ENCODE data around the gene MYO18B. TPM values are rescaled to one million over a fixed set of nuclear protein-coding genes. Genes with fewer than 3 reads are reported as not detected.
"Not testable (repeated sequence)": the region's sequence is repeated elsewhere in the genome, so short reads cannot be mapped to it uniquely, and the experiment has no call there.

The MYO18B gene
- total RNA-seq, 2 experiments from 2014 or later = 3.6 to 6.1 TPM

DNA sequence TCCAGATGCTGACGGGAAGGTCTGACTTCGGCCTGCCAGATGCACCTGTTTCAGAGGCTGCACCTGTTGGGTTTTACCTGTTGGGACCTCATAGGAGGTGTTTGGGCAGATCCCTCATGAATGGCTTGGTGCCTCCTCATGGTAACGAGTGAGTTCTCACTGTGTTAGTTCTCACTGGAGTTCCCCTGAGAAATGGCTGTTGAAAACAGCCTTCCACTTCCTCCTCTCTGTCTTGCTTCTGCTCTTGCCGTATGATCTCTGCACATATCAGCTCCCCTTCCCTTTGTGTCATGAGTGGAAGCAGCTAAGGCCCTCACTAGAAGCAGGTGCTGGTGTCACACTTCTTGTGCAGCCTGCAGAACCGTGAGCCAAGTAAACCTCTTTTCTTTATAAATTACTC, 219.7 kb downstream of the MYO18B start:
- H3K27ac Mint-ChIP-seq = no peak overlapping the region
- H3K36me3 Mint-ChIP-seq = no peaks in the 10 kb centered on the region
- peaks cover 5% of the 10 kb centered on the region for H3K4me1 Mint-ChIP-seq
- H3K4me3 Mint-ChIP-seq = no peak overlapping the region
- ATAC-seq (no peak), DNase-seq (no peak)
- H3K27me3 Mint-ChIP-seq = peaks cover 8% of the 10 kb centered on the region
- CTCF ChIA-PET = no interaction called here
- H3K9me3 Mint-ChIP-seq (ENCODE audit: low read depth) = no peaks in the 10 kb centered on the region

GRCh38 chr22:25962711-25963110, 220.7 kb downstream of the MYO18B start:
- Mint-ChIP-seq H3K27me3 (peaks cover 11% of the 10 kb centered on the region), H3K4me3 (no peak overlapping the region), H3K36me3 (no peaks in the 10 kb centered on the region), H3K9me3 (ENCODE audit: low read depth) (no peaks in the 10 kb centered on the region), H3K4me1 (peaks cover 5% of the 10 kb centered on the region), H3K27ac (no peak overlapping the region)
- ATAC-seq (no peak), DNase-seq (no peak)
- CTCF ChIA-PET = interaction anchor here (0.6 kb wide), 1 partner anchor 402 kb away, joined by 3 read pairs; no protein-coding TSS in a partner anchor

DNA sequence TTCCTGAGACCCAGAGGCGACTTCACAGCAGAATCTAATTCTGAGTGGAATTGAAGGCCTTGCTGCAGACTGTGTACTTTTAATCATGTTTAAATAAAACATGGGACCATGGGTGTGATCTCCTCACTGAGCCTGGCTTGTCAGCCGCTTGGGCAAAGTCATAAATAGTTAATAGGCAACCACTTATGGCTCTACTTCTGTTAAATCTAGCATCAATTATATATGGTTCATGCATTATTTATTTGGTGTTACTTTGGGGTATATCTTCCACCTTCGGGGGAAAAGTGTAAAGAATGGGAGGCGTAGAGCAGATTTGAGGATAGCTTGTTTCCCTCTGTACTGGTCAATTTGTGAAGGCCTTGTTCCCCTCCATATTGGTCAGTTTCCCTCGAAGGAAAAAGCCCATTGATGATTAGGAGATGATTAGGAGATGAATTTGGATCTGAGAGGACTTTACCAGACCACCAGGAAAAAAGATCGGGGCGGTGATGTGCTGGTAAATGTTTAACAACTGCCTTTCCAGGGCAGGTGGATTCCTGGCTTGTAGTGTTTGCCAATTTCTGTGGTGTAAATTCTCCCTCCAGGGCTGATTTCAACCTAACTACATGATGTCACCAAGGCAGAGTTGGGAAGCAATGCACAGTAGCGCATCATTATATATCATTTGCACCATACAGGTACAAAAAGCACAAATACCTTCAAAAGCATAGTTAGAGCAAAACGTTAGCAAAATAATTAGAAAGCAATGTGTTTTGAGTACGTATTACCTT, 223.2 kb downstream of the MYO18B start:
- Mint-ChIP-seq H3K4me1 (peaks cover 5% of the 10 kb centered on the region), H3K4me3 (no peak overlapping the region), H3K36me3 (no peaks in the 10 kb centered on the region), H3K27me3 (peaks cover 11% of the 10 kb centered on the region), H3K9me3 (ENCODE audit: low read depth) (no peaks in the 10 kb centered on the region), H3K27ac (no peak overlapping the region)
- ATAC-seq (no peak), DNase-seq (no peak)
- CTCF ChIA-PET = no interaction called here

- CTCF ChIA-PET = no interaction called here
- Mint-ChIP-seq H3K27me3 (peaks cover 11% of the 10 kb centered on the region), H3K9me3 (ENCODE audit: low read depth) (no peaks in the 10 kb centered on the region), H3K4me1 (peaks cover 5% of the 10 kb centered on the region), H3K36me3 (no peaks in the 10 kb centered on the region), H3K4me3 (no peak overlapping the region), H3K27ac (no peak overlapping the region)
- ATAC-seq (no peak), DNase-seq (no peak)
Observed at GRCh38 chr22:25966448-25966913, 224.5 kb downstream of the MYO18B start.

DNA sequence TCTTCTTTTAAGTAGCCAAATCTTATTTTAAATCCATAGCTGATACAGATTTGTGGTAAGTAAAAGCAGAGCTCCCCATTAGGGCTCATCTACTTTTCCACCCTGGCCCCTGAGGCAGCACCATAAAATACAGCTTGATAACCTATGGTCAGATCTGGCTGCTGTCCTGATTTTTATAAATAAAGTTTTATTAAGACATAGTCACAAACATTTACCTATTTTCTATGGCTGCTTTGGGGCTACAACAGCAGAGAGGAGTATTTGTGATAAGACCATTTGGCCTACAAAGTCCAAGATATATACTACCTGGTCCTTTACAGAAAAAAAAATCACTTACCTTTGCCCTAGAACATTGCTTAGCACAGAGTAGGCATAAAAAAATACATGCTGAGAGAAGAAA, 227.3 kb downstream of the MYO18B start:
- Mint-ChIP-seq H3K9me3 (ENCODE audit: low read depth) (no peaks in the 10 kb centered on the region), H3K4me3 (no peak overlapping the region), H3K36me3 (no peaks in the 10 kb centered on the region), H3K27ac (no peak overlapping the region), H3K27me3 (peaks cover 11% of the 10 kb centered on the region), H3K4me1 (peaks cover 5% of the 10 kb centered on the region)
- ATAC-seq (no peak), DNase-seq (no peak)
- CTCF ChIA-PET = interaction anchor here (0.8 kb wide), 1 partner anchor 11 kb away, joined by 3 read pairs; no protein-coding TSS in a partner anchor

DNA sequence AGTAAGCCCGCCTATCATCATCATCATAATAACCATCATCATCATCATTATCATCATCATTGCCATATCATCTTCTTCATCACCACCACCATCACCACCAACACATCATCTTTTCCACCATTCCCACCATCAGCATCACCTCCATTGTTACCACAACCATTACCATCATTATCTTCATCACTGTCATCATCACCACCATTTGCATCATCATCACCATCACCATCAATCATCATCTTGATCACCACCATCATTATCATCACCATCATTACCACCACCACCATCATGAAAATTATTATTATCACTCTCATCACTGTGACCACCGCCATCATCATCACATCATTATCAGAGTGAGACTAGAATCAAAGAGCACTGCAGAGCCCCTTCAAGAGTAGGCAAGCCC, 227.9 kb downstream of the MYO18B start:
- ATAC-seq (no peak), DNase-seq (no peak)
- Mint-ChIP-seq H3K27ac (no peak overlapping the region), H3K9me3 (ENCODE audit: low read depth) (no peaks in the 10 kb centered on the region), H3K4me3 (no peak overlapping the region), H3K4me1 (peaks cover 5% of the 10 kb centered on the region), H3K27me3 (peaks cover 11% of the 10 kb centered on the region), H3K36me3 (no peaks in the 10 kb centered on the region)
- CTCF ChIA-PET = no interaction called here

DNA sequence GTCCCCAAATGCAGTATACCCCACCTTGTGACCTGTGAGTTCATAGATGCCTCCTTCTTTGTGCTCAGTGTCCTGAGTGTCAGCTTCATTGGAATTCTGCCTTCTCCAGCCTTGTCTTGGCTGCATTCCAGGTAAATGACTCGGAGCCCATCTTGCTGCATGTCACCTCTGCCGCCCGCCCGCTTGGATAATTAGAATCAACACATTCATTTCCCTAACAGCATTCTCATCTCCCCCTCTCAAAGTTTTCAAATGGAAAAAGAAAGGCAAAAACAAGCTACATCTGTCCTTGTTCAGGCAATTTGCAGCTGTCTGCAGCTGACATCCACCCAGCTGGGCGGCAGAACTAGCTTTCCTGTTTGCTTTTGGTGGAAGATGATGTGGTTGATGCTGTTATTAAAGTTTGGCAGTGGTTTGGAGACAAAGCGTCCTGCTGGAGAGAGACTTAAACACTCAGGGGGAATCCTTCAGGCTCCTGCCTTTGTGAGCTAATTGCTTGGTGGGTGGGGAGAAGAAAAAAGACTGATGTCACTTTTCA, 228.5 kb downstream of the MYO18B start:
- H3K9me3 Mint-ChIP-seq (ENCODE audit: low read depth) = no peaks in the 10 kb centered on the region
- H3K36me3 Mint-ChIP-seq = no peaks in the 10 kb centered on the region
- peaks cover 11% of the 10 kb centered on the region for H3K27me3 Mint-ChIP-seq
- peaks cover 5% of the 10 kb centered on the region for H3K4me1 Mint-ChIP-seq
- no peak overlapping the region for H3K27ac Mint-ChIP-seq
- DNase-seq (no peak), ATAC-seq (no peak)
- no peak overlapping the region for H3K4me3 Mint-ChIP-seq
- CTCF ChIA-PET = no interaction called here

- H3K36me3 Mint-ChIP-seq = no peaks in the 10 kb centered on the region
- H3K27me3 Mint-ChIP-seq = peaks cover 6% of the 10 kb centered on the region
- no peak for ATAC-seq
- CTCF ChIA-PET = no interaction called here
- no peaks in the 10 kb centered on the region for H3K9me3 Mint-ChIP-seq (ENCODE audit: low read depth)
- DNase-seq = no peak
- H3K4me1 Mint-ChIP-seq = peaks cover 5% of the 10 kb centered on the region
- no peak overlapping the region for H3K4me3 Mint-ChIP-seq
- H3K27ac Mint-ChIP-seq = no peak overlapping the region
Observed at GRCh38 chr22:25970999-25971811, 229.2 kb downstream of the MYO18B start.

DNA sequence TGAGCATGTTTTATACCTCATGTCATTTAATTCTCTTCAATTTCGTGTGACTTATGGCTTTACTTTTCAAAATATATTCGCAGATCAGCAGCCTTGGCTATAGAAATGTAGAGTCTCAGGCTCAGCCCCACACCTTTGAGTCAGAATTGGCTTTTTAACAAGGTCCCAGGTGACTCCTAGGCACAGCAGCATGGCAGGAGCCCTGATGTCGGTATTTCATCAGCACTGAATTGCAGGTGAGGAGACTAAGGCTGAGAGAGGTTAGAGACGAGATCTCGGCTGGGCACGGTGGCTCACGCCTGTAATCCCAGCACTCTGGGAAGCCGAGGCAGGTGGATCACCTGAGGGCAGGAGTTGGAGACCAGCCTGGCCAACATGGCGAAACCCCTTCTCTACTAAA, 230.4 kb downstream of the MYO18B start:
- CTCF ChIA-PET = interaction anchor here (0.6 kb wide), 1 partner anchor 41 kb away, joined by 3 read pairs; no protein-coding TSS in a partner anchor
- Mint-ChIP-seq H3K4me1 (no peaks in the 10 kb centered on the region), H3K9me3 (ENCODE audit: low read depth) (no peaks in the 10 kb centered on the region), H3K4me3 (no peak overlapping the region), H3K36me3 (no peaks in the 10 kb centered on the region), H3K27me3 (no peaks in the 10 kb centered on the region), H3K27ac (no peak overlapping the region)
- DNase-seq = no peak
- no peak for ATAC-seq

DNA sequence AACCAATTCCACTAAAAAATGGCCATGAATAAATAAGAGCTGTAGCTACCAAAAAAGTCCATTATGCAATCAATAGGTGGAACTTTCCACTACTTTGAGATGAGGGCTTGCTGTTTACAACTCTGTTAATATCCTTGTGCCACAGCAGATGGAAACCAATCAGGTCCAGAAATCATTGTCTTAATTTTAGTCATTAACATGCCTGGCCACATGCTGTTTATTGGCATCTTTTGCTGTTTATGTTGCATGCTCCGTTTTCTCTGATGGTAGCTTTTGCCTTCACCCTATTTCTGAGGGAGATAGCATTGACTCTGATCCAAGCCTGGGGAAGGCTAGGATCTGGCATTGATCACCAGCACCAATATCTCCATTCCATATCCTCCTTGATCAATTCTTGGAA, 234.4 kb downstream of the MYO18B start:
- Mint-ChIP-seq H3K4me3 (no peak overlapping the region), H3K27ac (no peak overlapping the region), H3K27me3 (no peaks in the 10 kb centered on the region), H3K36me3 (no peaks in the 10 kb centered on the region), H3K9me3 (ENCODE audit: low read depth) (no peaks in the 10 kb centered on the region), H3K4me1 (no peaks in the 10 kb centered on the region)
- no peak for DNase-seq
- ATAC-seq = no peak
- CTCF ChIA-PET = no interaction called here

GRCh38 chr22:25979968-25980367, 238.0 kb downstream of the MYO18B start:
- CTCF ChIA-PET = no interaction called here
- H3K36me3 Mint-ChIP-seq = no peaks in the 10 kb centered on the region
- no peaks in the 10 kb centered on the region for H3K27me3 Mint-ChIP-seq
- DNase-seq = no peak
- H3K9me3 Mint-ChIP-seq (ENCODE audit: low read depth) = no peaks in the 10 kb centered on the region
- no peaks in the 10 kb centered on the region for H3K4me1 Mint-ChIP-seq
- H3K27ac Mint-ChIP-seq = no peak overlapping the region
- H3K4me3 Mint-ChIP-seq = no peak overlapping the region
- ATAC-seq = no peak

DNA sequence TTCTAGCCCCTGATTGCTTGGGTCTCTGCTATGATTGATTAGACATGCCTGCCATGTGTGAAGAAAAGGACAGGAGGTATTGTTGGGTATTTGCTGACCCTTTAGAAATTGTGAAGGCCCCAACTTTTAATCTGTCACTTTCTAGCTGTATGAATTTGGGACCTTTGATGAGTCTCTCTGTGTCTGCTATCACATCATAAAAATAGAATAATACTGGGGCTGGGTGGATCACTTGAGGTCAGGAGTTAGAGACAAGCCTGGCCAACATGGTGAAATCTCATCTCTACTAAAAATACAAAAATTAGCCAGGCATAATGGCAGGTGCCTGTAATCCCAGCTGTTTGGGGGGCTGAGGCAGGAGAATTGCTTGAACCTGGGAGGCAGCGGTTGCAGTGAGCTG, 242.9 kb downstream of the MYO18B start:
- H3K27ac Mint-ChIP-seq; ATAC-seq; H3K27me3 Mint-ChIP-seq; H3K4me3 Mint-ChIP-seq; DNase-seq; H3K4me1 Mint-ChIP-seq; H3K9me3 Mint-ChIP-seq (ENCODE audit: low read depth); H3K36me3 Mint-ChIP-seq; CTCF ChIA-PET: not testable (repeated sequence)

DNA sequence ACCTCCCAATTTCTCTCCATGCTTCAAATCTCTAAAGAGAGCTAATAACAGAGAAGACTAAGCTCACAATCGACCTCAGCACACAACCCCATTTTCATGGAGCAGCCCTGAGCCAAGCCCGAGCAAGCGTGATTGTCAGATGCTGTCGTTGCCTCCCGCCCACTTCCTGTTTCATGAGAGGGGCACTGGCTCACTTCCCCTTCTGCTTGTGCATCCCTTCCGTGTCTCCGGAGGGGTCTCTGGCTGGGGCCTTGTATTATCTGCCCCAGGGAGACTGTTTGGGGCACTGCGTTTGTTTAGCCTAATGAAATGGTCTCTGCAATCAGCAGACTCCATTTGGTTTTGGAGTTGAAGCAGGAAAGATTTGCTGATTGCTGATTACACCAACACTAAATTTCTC, 246.0 kb downstream of the MYO18B start:
- Mint-ChIP-seq H3K4me1 (peaks cover 4% of the 10 kb centered on the region), H3K27me3 (peaks cover 6% of the 10 kb centered on the region), H3K27ac (no peak overlapping the region), H3K36me3 (no peaks in the 10 kb centered on the region), H3K4me3 (no peak overlapping the region), H3K9me3 (ENCODE audit: low read depth) (no peaks in the 10 kb centered on the region)
- CTCF ChIA-PET = no interaction called here
- DNase-seq (peak; percentile 41), ATAC-seq (no peak)

DNA sequence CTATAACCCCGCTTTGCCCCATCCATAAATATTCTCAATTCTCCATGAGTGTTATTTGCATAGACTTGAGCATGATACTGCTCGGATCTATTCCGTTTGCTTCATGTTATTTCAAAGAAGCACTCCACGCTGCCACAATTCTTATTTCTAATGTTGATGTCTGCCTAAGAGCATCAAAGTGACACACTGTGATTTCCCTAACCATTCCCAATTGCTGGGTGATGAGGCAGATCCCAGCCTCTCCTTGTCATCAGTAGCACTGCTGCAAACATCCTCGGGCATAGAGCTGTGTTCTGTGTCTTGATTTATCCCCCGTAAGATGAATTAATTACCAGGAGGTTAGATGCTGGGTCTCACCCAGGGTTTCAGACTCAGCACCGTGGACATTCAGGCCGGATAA, 249.0 kb downstream of the MYO18B start:
- H3K4me3 Mint-ChIP-seq = no peak overlapping the region
- CTCF ChIA-PET = no interaction called here
- no peaks in the 10 kb centered on the region for H3K36me3 Mint-ChIP-seq
- H3K27ac Mint-ChIP-seq = no peak overlapping the region
- H3K27me3 Mint-ChIP-seq = peaks cover 4% of the 10 kb centered on the region
- DNase-seq (no peak), ATAC-seq (no peak)
- H3K9me3 Mint-ChIP-seq (ENCODE audit: low read depth) = no peaks in the 10 kb centered on the region
- peaks cover 4% of the 10 kb centered on the region for H3K4me1 Mint-ChIP-seq
